ENCODE data around the gene C12orf43.

C12orf43 gene

GRCh38 chr12:121011820-121012219 lies 4.5 kb downstream of the C12orf43 start:
- Mint-ChIP-seq H3K27ac (no peak overlapping the region), H3K36me3 (peaks cover 76% of the 10 kb centered on the region), H3K9me3 (no peaks in the 10 kb centered on the region), H3K4me3 (no peak overlapping the region), H3K4me1 (peaks cover 29% of the 10 kb centered on the region)
- DNase-seq (ENCODE audit: low spot score in 2 of 2) (no peak), ATAC-seq (no peak)

- Mint-ChIP-seq H3K4me1 (peaks cover 21% of the 10 kb centered on the region), H3K27ac (no peak overlapping the region), H3K36me3 (peaks cover 79% of the 10 kb centered on the region), H3K9me3 (no peaks in the 10 kb centered on the region), H3K4me3 (no peak overlapping the region)
- ATAC-seq (no peak), DNase-seq (ENCODE audit: low spot score in 2 of 2) (no peak)
Measured at GRCh38 chr12:121010860-121011259, 5.4 kb downstream of the C12orf43 start.

GRCh38 chr12:121009741-121010140 lies 6.5 kb downstream of the C12orf43 start:
- no peak for ATAC-seq
- Mint-ChIP-seq H3K27ac (no peak overlapping the region), H3K4me1 (peaks cover 20% of the 10 kb centered on the region), H3K36me3 (peaks cover 88% of the 10 kb centered on the region), H3K9me3 (no peaks in the 10 kb centered on the region), H3K4me3 (no peak overlapping the region)
- DNase-seq (ENCODE audit: low spot score in 2 of 2), result no peak

- Mint-ChIP-seq H3K4me1 (peaks cover 16% of the 10 kb centered on the region), H3K9me3 (no peaks in the 10 kb centered on the region), H3K36me3 (peaks cover 93% of the 10 kb centered on the region), H3K27ac (peak overlapping the region; percentile 45), H3K4me3 (no peak overlapping the region)
- DNase-seq (ENCODE audit: low spot score in 2 of 2) (no peak), ATAC-seq (no peak)
Measured at GRCh38 chr12:121008347-121009098, 7.8 kb downstream of the C12orf43 start.

- peak overlapping the region; percentile 73 for H3K27ac Mint-ChIP-seq
- DNase-seq (ENCODE audit: low spot score in 2 of 2) (peak; percentile 36 to 79), ATAC-seq (peak; percentile 80)
- no peaks in the 10 kb centered on the region for H3K9me3 Mint-ChIP-seq
- H3K36me3 Mint-ChIP-seq, result peaks cover 88% of the 10 kb centered on the region
- no peak overlapping the region for H3K4me3 Mint-ChIP-seq
- peaks cover 8% of the 10 kb centered on the region for H3K4me1 Mint-ChIP-seq
Measured at GRCh38 chr12:121005346-121005815, 10.9 kb downstream of the C12orf43 start.

- H3K4me3 Mint-ChIP-seq, result no peak overlapping the region
- DNase-seq (ENCODE audit: low spot score in 2 of 2), result no peak
- H3K4me1 Mint-ChIP-seq, result peaks cover 8% of the 10 kb centered on the region
- no peak for ATAC-seq
- no peaks in the 10 kb centered on the region for H3K9me3 Mint-ChIP-seq
- peaks cover 78% of the 10 kb centered on the region for H3K36me3 Mint-ChIP-seq
- H3K27ac Mint-ChIP-seq, result peak overlapping the region; percentile 48
Measured at GRCh38 chr12:121004253-121004815, 12.0 kb downstream of the C12orf43 start.

- DNase-seq (ENCODE audit: low spot score in 2 of 2) (no peak), ATAC-seq (no peak)
- Mint-ChIP-seq H3K4me3 (no peak overlapping the region), H3K27ac (no peak overlapping the region), H3K36me3 (peaks cover 71% of the 10 kb centered on the region), H3K4me1 (peaks cover 8% of the 10 kb centered on the region), H3K9me3 (no peaks in the 10 kb centered on the region)
Measured at GRCh38 chr12:121003650-121004049, 12.6 kb downstream of the C12orf43 start.

GRCh38 chr12:121001841-121002483 lies 14.3 kb downstream of the C12orf43 start:
- H3K36me3 Mint-ChIP-seq, result peaks cover 56% of the 10 kb centered on the region
- DNase-seq (ENCODE audit: low spot score in 2 of 2) (no peak), ATAC-seq (no peak)
- no peaks in the 10 kb centered on the region for H3K9me3 Mint-ChIP-seq
- no peak overlapping the region for H3K27ac Mint-ChIP-seq
- no peak overlapping the region for H3K4me3 Mint-ChIP-seq
- peaks cover 8% of the 10 kb centered on the region for H3K4me1 Mint-ChIP-seq

GRCh38 chr12:121001060-121001459 lies 15.2 kb downstream of the C12orf43 start:
- ATAC-seq (no peak), DNase-seq (ENCODE audit: low spot score in 2 of 2) (no peak)
- Mint-ChIP-seq H3K27ac (no peak overlapping the region), H3K4me3 (no peak overlapping the region), H3K36me3 (peaks cover 47% of the 10 kb centered on the region), H3K4me1 (peaks cover 8% of the 10 kb centered on the region), H3K9me3 (no peaks in the 10 kb centered on the region)

- Mint-ChIP-seq H3K9me3 (no peaks in the 10 kb centered on the region), H3K27ac (no peak overlapping the region), H3K36me3 (peaks cover 42% of the 10 kb centered on the region), H3K4me3 (no peak overlapping the region), H3K4me1 (peaks cover 7% of the 10 kb centered on the region)
- DNase-seq (ENCODE audit: low spot score in 2 of 2) (no peak), ATAC-seq (no peak)
Measured at GRCh38 chr12:121000530-121000929, 15.8 kb downstream of the C12orf43 start.

GRCh38 chr12:120999191-121000120 lies 16.8 kb downstream of the C12orf43 start:
- peaks cover 31% of the 10 kb centered on the region for H3K36me3 Mint-ChIP-seq
- DNase-seq (ENCODE audit: low spot score in 2 of 2) (no peak), ATAC-seq (no peak)
- no peak overlapping the region for H3K4me3 Mint-ChIP-seq
- H3K9me3 Mint-ChIP-seq, result peaks cover 5% of the 10 kb centered on the region
- no peaks in the 10 kb centered on the region for H3K4me1 Mint-ChIP-seq
- no peak overlapping the region for H3K27ac Mint-ChIP-seq

GRCh38 chr12:120998435-120998834 lies 17.9 kb downstream of the C12orf43 start:
- ATAC-seq (no peak), DNase-seq (ENCODE audit: low spot score in 2 of 2) (no peak)
- Mint-ChIP-seq H3K27ac (no peak overlapping the region), H3K4me1 (no peaks in the 10 kb centered on the region), H3K4me3 (no peak overlapping the region), H3K36me3 (peaks cover 21% of the 10 kb centered on the region), H3K9me3 (peaks cover 5% of the 10 kb centered on the region)

- peaks cover 5% of the 10 kb centered on the region for H3K9me3 Mint-ChIP-seq
- H3K27ac Mint-ChIP-seq, result no peak overlapping the region
- no peak for DNase-seq (ENCODE audit: low spot score in 2 of 2)
- H3K36me3 Mint-ChIP-seq, result peaks cover 11% of the 10 kb centered on the region
- no peak for ATAC-seq
- H3K4me1 Mint-ChIP-seq, result no peaks in the 10 kb centered on the region
- no peak overlapping the region for H3K4me3 Mint-ChIP-seq
Measured at GRCh38 chr12:120997448-120997847, 18.8 kb downstream of the C12orf43 start.

GRCh38 chr12:120996133-120996746 lies 20.0 kb downstream of the C12orf43 start:
- no peaks in the 10 kb centered on the region for H3K4me1 Mint-ChIP-seq

More at GRCh38 chr12:120996133-120996746, 20.0 kb downstream of the C12orf43 start:
- no peak overlapping the region for H3K27ac Mint-ChIP-seq
- H3K36me3 Mint-ChIP-seq, result no peaks in the 10 kb centered on the region
- no peak for DNase-seq (ENCODE audit: low spot score in 2 of 2)
- H3K9me3 Mint-ChIP-seq, result peaks cover 5% of the 10 kb centered on the region
- H3K4me3 Mint-ChIP-seq, result no peak overlapping the region
- no peak for ATAC-seq
